PC-3 (cell line): Measurements from ENCODE around the gene MYBPC3. TPM values are rescaled to one million over a fixed set of nuclear protein-coding genes. Genes with fewer than 3 reads are reported as not detected.

Experiments
- ATAC-seq: fragments of 200-7000 bp; cut with Tn5 transposase; 2 replicates; pipeline ENCODE4 v1.9.1; 2020; ENCODE audit warnings: mild to moderate bottlenecking, moderate library complexity
- BruUV-seq: library from RNA; stranded (reverse); fragments of 400-500 nt; replicated peaks from 2 replicates; lab custom pipeline; 2021; lab: Mats Ljungman, UMichigan
- CTCF ChIA-PET: fragments of 300-600 bp; sonication (Branson Sonifier 250); formaldehyde crosslinking; loops from one replicate; lab custom pipeline; 2022; ENCODE audit warnings: antibody characterized with exemption; lab: Charles Lee
- POLR2A ChIA-PET: fragments of 300-600 bp; sonication (Branson Sonifier 250); formaldehyde crosslinking; loops from one replicate; lab custom pipeline; 2022; ENCODE audit warnings: antibody characterized with exemption; ENCODE audit not compliant: unreplicated experiment; lab: Charles Lee
- DNase-seq: peaks from one replicate; pipeline ENCODE4 v3.0.0-alpha.2; 2015
- H2AFZ ChIP-seq: fragments of 300-600 bp; sonication (generic); 2 replicates; pipeline ENCODE4 v1.6.0; 2016; ENCODE audit warnings: antibody characterized with exemption, low read length
- H3F3A ChIP-seq: fragments of 300-600 bp; sonication (generic); one replicate; pipeline ENCODE4 v1.6.0; 2017; ENCODE audit warnings: antibody characterized with exemption, low read length, control low read depth, mild to moderate bottlenecking; ENCODE audit not compliant: unreplicated experiment
- H3K27ac ChIP-seq: fragments of 300-600 bp; sonication (generic); 2 replicates; pipeline ENCODE4 v1.5.1; 2016; ENCODE audit warnings: mild to moderate bottlenecking, low read length
- H3K27me3 ChIP-seq: fragments of 300-600 bp; sonication (generic); 2 replicates; pipeline ENCODE4 v1.6.1; 2016; ENCODE audit warnings: low read length, mixed read lengths
- H3K36me3 ChIP-seq: fragments of 300-600 bp; sonication (generic); 2 replicates; pipeline ENCODE4 v1.6.1; 2016; ENCODE audit warnings: low read depth, mixed run types, low read length, mixed read lengths
- H3K4me1 ChIP-seq: fragments of 300-600 bp; sonication (generic); 2 replicates; pipeline ENCODE4 v1.5.1; 2016; ENCODE audit warnings: low read length; ENCODE audit not compliant: insufficient read depth
- H3K4me2 ChIP-seq: fragments of 300-600 bp; sonication (generic); 2 replicates; pipeline ENCODE4 v1.6.0; 2016; ENCODE audit warnings: low read length
- H3K4me3 ChIP-seq: fragments of 300-600 bp; sonication (generic); 2 replicates; pipeline ENCODE4 v1.5.1; 2016; ENCODE audit warnings: mild to moderate bottlenecking, low read length, mixed read lengths
- H3K79me2 ChIP-seq: fragments of 300-600 bp; sonication (generic); 2 replicates; pipeline ENCODE4 v1.6.1; 2017; ENCODE audit warnings: low read length, mixed read lengths
- H3K9ac ChIP-seq: fragments of 300-600 bp; sonication (generic); 2 replicates; pipeline ENCODE4 v1.6.0; 2016; ENCODE audit warnings: mild to moderate bottlenecking, low read length
- H3K9me2 ChIP-seq: fragments of 300-600 bp; sonication (generic); replicated peaks from 2 replicates; pipeline ENCODE4 v1.6.1; 2016; ENCODE audit warnings: mixed run types, low read length, mixed read lengths
- H3K9me3 ChIP-seq: fragments of 300-600 bp; sonication (generic); 2 replicates; pipeline ENCODE4 v1.6.1; 2016; ENCODE audit warnings: low read length, mixed read lengths
- H4K20me1 ChIP-seq: fragments of 300-600 bp; sonication (generic); 2 replicates; pipeline ENCODE4 v1.6.1; 2016; ENCODE audit warnings: low read length, mixed read lengths
- CTCF ChIP-seq: fragments of 300-600 bp; sonication (generic); conservative IDR thresholded peaks from 2 replicates; pipeline ENCODE4 v1.5.1; 2017; ENCODE audit warnings: antibody characterized with exemption, low read depth, mild to moderate bottlenecking, low read length
- EZH2 ChIP-seq: fragments of 300-600 bp; sonication (generic); IDR thresholded peaks from one replicate; pipeline ENCODE4 v1.6.1; 2017; ENCODE audit warnings: antibody characterized with exemption, mild to moderate bottlenecking, low read length; ENCODE audit not compliant: unreplicated experiment
- EZH2phosphoT487 ChIP-seq: fragments of 300-600 bp; sonication (generic); IDR thresholded peaks from 2 replicates; pipeline ENCODE4 v1.6.1; 2018; ENCODE audit warnings: mild to moderate bottlenecking, antibody characterized with exemption, low read length, borderline replicate concordance
- intact Hi-C: fragments of 100-400 bp; cut with micrococcal nuclease; formaldehyde crosslinking; loops from 2 replicates; pipeline ENCODE4 v1.9.0; 2023
- total RNA-seq: library from RNA; depleted of rRNA; stranded (reverse); fragments of >200 nt; gene quantifications from 2 replicates; pipeline ENCODE4 v1.2.3, GENCODE V29; 2014

MYBPC3 gene
- total RNA-seq, 1 experiment from 2014 or later, result not detected

- ATAC-seq (no peak), DNase-seq (no peak)
- Histone ChIP-seq H3K9me2 (no peaks in the 10 kb centered on the region), H3K4me3 (no peak overlapping the region), H3F3A (no peaks in the 10 kb centered on the region), H3K36me3 (no peaks in the 10 kb centered on the region), H3K27me3 (no peaks in the 10 kb centered on the region), H3K9me3 (no peaks in the 10 kb centered on the region), H3K79me2 (no peaks in the 10 kb centered on the region), H4K20me1 (no peaks in the 10 kb centered on the region), H3K4me1 (peaks cover 9% of the 10 kb centered on the region; the same call in 1 of the 2 replicates), H2AFZ (no peak overlapping the region), H3K4me2 (no peak overlapping the region), H3K9ac (no peak overlapping the region), H3K27ac (no peak overlapping the region)
- no TSS peak for BruUV-seq
- intact Hi-C loops, result no loop called here
- POLR2A ChIA-PET, result no interaction called here
- CTCF ChIA-PET, result interaction anchor here (1.0 kb wide), 1 partner anchor 32 kb away, joined by 5 read pairs; no protein-coding TSS in a partner anchor
- TF ChIP-seq EZH2phosphoT487 (no peak), EZH2 (no peak), CTCF (no peak)
These were observed 22.5 kb upstream of the MYBPC3 start for GRCh38 chr11:47375020-47375419.

- H4K20me1 ChIP-seq, result no peaks in the 10 kb centered on the region
- ChIA-PET CTCF (interaction anchor here (0.6 to 1.0 kb wide), 2 partner anchors 33 to 35 kb away, joined by 3 to 5 read pairs; no protein-coding TSS in a partner anchor), POLR2A (no interaction called here)
- TF ChIP-seq CTCF (no peak), EZH2 (no peak), EZH2phosphoT487 (no peak)
- H3K27ac ChIP-seq, result no peak overlapping the region
- BruUV-seq, result no TSS peak
- no peak overlapping the region for H2AFZ ChIP-seq
- no peaks in the 10 kb centered on the region for H3K79me2 ChIP-seq
- H3K9me3 ChIP-seq, result no peaks in the 10 kb centered on the region
- H3K9ac ChIP-seq, result no peak overlapping the region
- no peaks in the 10 kb centered on the region for H3K27me3 ChIP-seq
- intact Hi-C loops, result loop anchor here (1.0 kb wide), 2 partner anchors 34 to 80 kb away; partner anchors contain the start of gene SLC39A13
- H3K4me3 ChIP-seq, result no peak overlapping the region
- ATAC-seq (no peak), DNase-seq (no peak)
- no peaks in the 10 kb centered on the region for H3F3A ChIP-seq
- no peak overlapping the region for H3K4me2 ChIP-seq
- no peaks in the 10 kb centered on the region for H3K36me3 ChIP-seq
- H3K4me1 ChIP-seq, result peaks cover 9% of the 10 kb centered on the region; the same call in 1 of the 2 replicates
- H3K9me2 ChIP-seq, result no peaks in the 10 kb centered on the region
These were observed 22.2 kb upstream of the MYBPC3 start for GRCh38 chr11:47374720-47375019.

GRCh38 chr11:47373876-47374719 lies 21.6 kb upstream of the MYBPC3 start:
- intact Hi-C loops, result loop anchor here (1.0 kb wide), 2 partner anchors 34 to 80 kb away; partner anchors contain the start of gene SLC39A13
- no peaks in the 10 kb centered on the region for H3K9me3 ChIP-seq
- ATAC-seq, result peak; percentile 95
- H3K27me3 ChIP-seq, result no peaks in the 10 kb centered on the region
- no peaks in the 10 kb centered on the region for H3K36me3 ChIP-seq
- H3K9ac ChIP-seq, result no peak overlapping the region
- BruUV-seq, result no TSS peak
- H3K4me1 ChIP-seq, result peaks cover 9% of the 10 kb centered on the region; the same call in 1 of the 2 replicates
- no peak overlapping the region for H3K4me3 ChIP-seq
- H3K79me2 ChIP-seq, result no peaks in the 10 kb centered on the region
- H2AFZ ChIP-seq, result peak overlapping the region; percentile 64
- no peaks in the 10 kb centered on the region for H3K9me2 ChIP-seq
- POLR2A ChIA-PET, result no interaction called here
- no peaks in the 10 kb centered on the region for H4K20me1 ChIP-seq
- no peak overlapping the region for H3K4me2 ChIP-seq
- H3K27ac ChIP-seq, result no peak overlapping the region
- DNase-seq, result peak; percentile 74
- no peaks in the 10 kb centered on the region for H3F3A ChIP-seq
- CTCF ChIA-PET, result interaction anchor here (0.6 to 1.0 kb wide), 2 partner anchors 33 to 36 kb away, joined by 3 to 5 read pairs; no protein-coding TSS in a partner anchor
- TF ChIP-seq EZH2, result no peak
- TF ChIP-seq CTCF, result peak; percentile 91
- TF ChIP-seq EZH2phosphoT487, result no peak
